ENCODE measurements around the gene NPAP1. TPM values are rescaled to one million over a fixed set of nuclear protein-coding genes. Genes with fewer than 3 reads are reported as not detected.

Gene NPAP1
- polyA plus RNA-seq, 1 of the 3 experiments (the other 2 are of a cell fraction) = not detected

DNA sequence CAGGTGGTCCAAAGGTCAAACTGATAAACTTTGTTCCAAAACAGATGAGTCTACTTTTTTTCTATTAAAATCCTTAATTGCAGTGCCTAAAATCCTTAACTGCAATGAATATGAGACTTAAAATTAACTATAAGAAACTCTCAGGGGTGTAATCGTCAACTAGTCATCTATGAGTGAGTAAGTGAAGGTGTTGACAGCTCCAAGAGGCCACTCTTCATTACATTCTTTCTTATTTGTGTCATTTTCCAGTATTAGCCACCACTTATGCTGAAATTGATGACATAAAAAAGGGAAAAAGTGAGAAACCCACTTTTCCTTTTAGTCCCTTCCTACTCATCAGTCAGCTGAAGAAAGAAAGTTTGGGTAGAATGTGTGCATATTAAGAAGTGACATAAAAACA lies 12.6 kb upstream of the NPAP1 start:
- no peak overlapping the region for H2AFZ ChIP-seq (ENCODE audit: low read depth)
- no peaks in the 10 kb centered on the region for H3K36me3 ChIP-seq (replicated peaks in 1 of 2; ENCODE audit: control insufficient read depth in 1 of 2, insufficient read depth in 2 of 2, low read length in 1 of 2)
- H3K9me3 ChIP-seq = no peaks in the 10 kb centered on the region
- H3K9ac ChIP-seq = no peak overlapping the region
- no peak for DNase-seq
- CTCF ChIA-PET = no interaction called here
- H4K20me1 ChIP-seq (ENCODE audit: insufficient read depth) = no peaks in the 10 kb centered on the region
- no peak overlapping the region for H3K27ac ChIP-seq (ENCODE audit: low read depth in 2 of 2, low read length in 1 of 2)
- POLR2A ChIA-PET = no interaction called here
- H3K4me3 ChIP-seq (ENCODE audit: low read depth in 2 of 2, low read length in 1 of 2) = no peak overlapping the region
- no peaks in the 10 kb centered on the region for H3K79me2 ChIP-seq (ENCODE audit: insufficient read depth)
- H3K4me1 ChIP-seq (ENCODE audit: control insufficient read depth in 1 of 2, insufficient read depth in 2 of 2, low read depth in 1 of 2, low read length in 1 of 2) = no peaks in the 10 kb centered on the region
- no peak overlapping the region for H3K4me2 ChIP-seq
- TF ChIP-seq RCOR1 (IDR thresholded peaks at IDR 0.05; ENCODE audit: low read length) = no peak
- no peak for TF ChIP-seq SIN3A (IDR thresholded peaks at IDR 0.05; ENCODE audit: borderline replicate concordance, low read depth, low read length)
- TF ChIP-seq, protein P1, sequence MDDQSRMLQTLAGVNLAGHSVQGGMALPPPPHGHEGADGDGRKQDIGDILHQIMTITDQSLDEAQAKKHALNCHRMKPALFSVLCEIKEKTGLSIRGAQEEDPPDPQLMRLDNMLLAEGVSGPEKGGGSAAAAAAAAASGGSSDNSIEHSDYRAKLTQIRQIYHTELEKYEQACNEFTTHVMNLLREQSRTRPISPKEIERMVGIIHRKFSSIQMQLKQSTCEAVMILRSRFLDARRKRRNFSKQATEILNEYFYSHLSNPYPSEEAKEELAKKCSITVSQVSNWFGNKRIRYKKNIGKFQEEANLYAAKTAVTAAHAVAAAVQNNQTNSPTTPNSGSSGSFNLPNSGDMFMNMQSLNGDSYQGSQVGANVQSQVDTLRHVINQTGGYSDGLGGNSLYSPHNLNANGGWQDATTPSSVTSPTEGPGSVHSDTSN (IDR thresholded peaks at IDR 0.05) = no peak
- TF ChIP-seq, protein P2, sequence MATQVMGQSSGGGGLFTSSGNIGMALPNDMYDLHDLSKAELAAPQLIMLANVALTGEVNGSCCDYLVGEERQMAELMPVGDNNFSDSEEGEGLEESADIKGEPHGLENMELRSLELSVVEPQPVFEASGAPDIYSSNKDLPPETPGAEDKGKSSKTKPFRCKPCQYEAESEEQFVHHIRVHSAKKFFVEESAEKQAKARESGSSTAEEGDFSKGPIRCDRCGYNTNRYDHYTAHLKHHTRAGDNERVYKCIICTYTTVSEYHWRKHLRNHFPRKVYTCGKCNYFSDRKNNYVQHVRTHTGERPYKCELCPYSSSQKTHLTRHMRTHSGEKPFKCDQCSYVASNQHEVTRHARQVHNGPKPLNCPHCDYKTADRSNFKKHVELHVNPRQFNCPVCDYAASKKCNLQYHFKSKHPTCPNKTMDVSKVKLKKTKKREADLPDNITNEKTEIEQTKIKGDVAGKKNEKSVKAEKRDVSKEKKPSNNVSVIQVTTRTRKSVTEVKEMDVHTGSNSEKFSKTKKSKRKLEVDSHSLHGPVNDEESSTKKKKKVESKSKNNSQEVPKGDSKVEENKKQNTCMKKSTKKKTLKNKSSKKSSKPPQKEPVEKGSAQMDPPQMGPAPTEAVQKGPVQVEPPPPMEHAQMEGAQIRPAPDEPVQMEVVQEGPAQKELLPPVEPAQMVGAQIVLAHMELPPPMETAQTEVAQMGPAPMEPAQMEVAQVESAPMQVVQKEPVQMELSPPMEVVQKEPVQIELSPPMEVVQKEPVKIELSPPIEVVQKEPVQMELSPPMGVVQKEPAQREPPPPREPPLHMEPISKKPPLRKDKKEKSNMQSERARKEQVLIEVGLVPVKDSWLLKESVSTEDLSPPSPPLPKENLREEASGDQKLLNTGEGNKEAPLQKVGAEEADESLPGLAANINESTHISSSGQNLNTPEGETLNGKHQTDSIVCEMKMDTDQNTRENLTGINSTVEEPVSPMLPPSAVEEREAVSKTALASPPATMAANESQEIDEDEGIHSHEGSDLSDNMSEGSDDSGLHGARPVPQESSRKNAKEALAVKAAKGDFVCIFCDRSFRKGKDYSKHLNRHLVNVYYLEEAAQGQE (IDR thresholded peaks at IDR 0.05; ENCODE audit: low read depth, low read length) = no peak
- TF ChIP-seq NFIC (IDR thresholded peaks at IDR 0.05; ENCODE audit: borderline replicate concordance) = no peak
- no peak for TF ChIP-seq NRF1 (IDR thresholded peaks at IDR 0.05; ENCODE audit: low read depth, low read length)
- TF ChIP-seq GATA2 (CRISPR knock-in tag; IDR thresholded peaks at IDR 0.05) = no peak
- no peak for TF ChIP-seq EZH2phosphoT487 (IDR thresholded peaks at IDR 0.05; ENCODE audit: borderline replicate concordance, low read depth)
- no peak for TF ChIP-seq TEAD4 (IDR thresholded peaks at IDR 0.05; ENCODE audit: borderline replicate concordance, insufficient read depth)
- no peak for TF ChIP-seq GABPA (IDR thresholded peaks at IDR 0.05; ENCODE audit: low read depth)
- no peak for TF ChIP-seq RFX5 (IDR thresholded peaks at IDR 0.05; ENCODE audit: low read length)
- no peaks in the 10 kb centered on the region for H3F3A ChIP-seq (replicated peaks; ENCODE audit: insufficient read depth)
- 0% methylated on average over 1 of the region's 1 CpG for WGBS (ENCODE audit: low lambda C conversion rate)
- no peaks in the 10 kb centered on the region for H3K27me3 ChIP-seq (ENCODE audit: insufficient read depth)
- no peaks in the 10 kb centered on the region for H3K9me2 ChIP-seq

DNA sequence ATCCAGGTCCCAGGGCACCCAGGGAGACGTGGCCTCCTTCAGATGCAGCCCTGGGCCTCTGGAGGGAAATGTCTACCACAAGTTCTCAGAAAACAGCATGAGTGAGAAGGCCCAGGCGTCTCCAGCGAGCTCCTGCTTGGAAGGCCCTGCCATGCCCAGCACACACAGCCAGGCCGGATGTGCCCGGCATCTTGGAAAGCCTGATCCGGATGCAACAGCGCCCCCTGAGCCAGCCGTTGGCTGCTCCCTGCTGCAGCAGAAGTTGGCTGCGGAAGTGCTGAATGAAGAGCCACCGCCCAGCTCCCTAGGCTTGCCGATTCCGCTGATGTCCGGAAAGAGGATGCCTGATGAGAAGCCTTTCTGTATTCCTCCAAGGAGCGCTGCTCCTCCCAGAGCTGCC lies 856 bp downstream of the NPAP1 start:
- Histone ChIP-seq H3K4me3 (ENCODE audit: low read depth in 2 of 2, low read length in 1 of 2) (no peak overlapping the region), H3K4me2 (no peak overlapping the region), H2AFZ (ENCODE audit: low read depth) (no peak overlapping the region), H3K27ac (ENCODE audit: low read depth in 2 of 2, low read length in 1 of 2) (no peak overlapping the region), H3K36me3 (replicated peaks in 1 of 2; ENCODE audit: control insufficient read depth in 1 of 2, insufficient read depth in 2 of 2, low read length in 1 of 2) (no peaks in the 10 kb centered on the region), H3K27me3 (ENCODE audit: insufficient read depth) (no peaks in the 10 kb centered on the region), H3K9me3 (no peaks in the 10 kb centered on the region), H3K79me2 (ENCODE audit: insufficient read depth) (no peaks in the 10 kb centered on the region), H3K4me1 (ENCODE audit: control insufficient read depth in 1 of 2, insufficient read depth in 2 of 2, low read depth in 1 of 2, low read length in 1 of 2) (no peaks in the 10 kb centered on the region), H3F3A (replicated peaks; ENCODE audit: insufficient read depth) (no peaks in the 10 kb centered on the region), H3K9me2 (no peaks in the 10 kb centered on the region), H4K20me1 (ENCODE audit: insufficient read depth) (no peaks in the 10 kb centered on the region), H3K9ac (no peak overlapping the region)
- CTCF ChIA-PET = no interaction called here
- POLR2A ChIA-PET = no interaction called here
- DNase-seq = no peak
- 52% methylated on average over 6 of the region's 14 CpGs for WGBS (ENCODE audit: low lambda C conversion rate)
- TF ChIP-seq YY1 (IDR thresholded peaks at IDR 0.05; ENCODE audit: low read depth) (no peak), TCF12 (IDR thresholded peaks at IDR 0.05) (no peak), CHD2 (IDR thresholded peaks at IDR 0.05; ENCODE audit: low read length, partially characterized antibody) (no peak), GATA2 (CRISPR knock-in tag; IDR thresholded peaks at IDR 0.05) (no peak), MEF2A (IDR thresholded peaks at IDR 0.05; ENCODE audit: borderline replicate concordance, low read depth) (no peak), RXRA (IDR thresholded peaks at IDR 0.05; ENCODE audit: borderline replicate concordance, low read depth) (no peak), SMC3 (IDR thresholded peaks at IDR 0.05; ENCODE audit: low read depth, low read length) (no peak), ELF1 (IDR thresholded peaks at IDR 0.05) (no peak), RCOR1 (IDR thresholded peaks at IDR 0.05; ENCODE audit: low read length) (no peak), SIN3A (IDR thresholded peaks at IDR 0.05; ENCODE audit: borderline replicate concordance, low read depth, low read length) (no peak)
- TF ChIP-seq, protein P3, sequence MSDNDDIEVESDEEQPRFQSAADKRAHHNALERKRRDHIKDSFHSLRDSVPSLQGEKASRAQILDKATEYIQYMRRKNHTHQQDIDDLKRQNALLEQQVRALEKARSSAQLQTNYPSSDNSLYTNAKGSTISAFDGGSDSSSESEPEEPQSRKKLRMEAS (IDR thresholded peaks at IDR 0.05; ENCODE audit: low read depth) = no peak
- TF ChIP-seq, protein P4, sequence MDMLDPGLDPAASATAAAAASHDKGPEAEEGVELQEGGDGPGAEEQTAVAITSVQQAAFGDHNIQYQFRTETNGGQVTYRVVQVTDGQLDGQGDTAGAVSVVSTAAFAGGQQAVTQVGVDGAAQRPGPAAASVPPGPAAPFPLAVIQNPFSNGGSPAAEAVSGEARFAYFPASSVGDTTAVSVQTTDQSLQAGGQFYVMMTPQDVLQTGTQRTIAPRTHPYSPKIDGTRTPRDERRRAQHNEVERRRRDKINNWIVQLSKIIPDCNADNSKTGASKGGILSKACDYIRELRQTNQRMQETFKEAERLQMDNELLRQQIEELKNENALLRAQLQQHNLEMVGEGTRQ (IDR thresholded peaks at IDR 0.05; ENCODE audit: borderline replicate concordance, low read depth, low read length) = no peak
- TF ChIP-seq, protein P2 (IDR thresholded peaks at IDR 0.05; ENCODE audit: low read depth, low read length) = no peak
